SH-SY5Y (cell line): ENCODE data around the gene LAMA3.

Experiments
- GATA2 ChIP-seq: IDR thresholded peaks from 2 replicates; pipeline ENCODE4 v1.6.1; 2011; ENCODE audit warnings: mild to moderate bottlenecking, low read depth, low read length
- GATA3 ChIP-seq: IDR thresholded peaks from 2 replicates; pipeline ENCODE4 v1.6.1; 2011; ENCODE audit warnings: low read depth, mild to moderate bottlenecking, low read length, moderate library complexity

GRCh38 chr18:23838801-23839366, 149.6 kb downstream of the LAMA3 start:
- TF ChIP-seq GATA3 (no peak), GATA2 (no peak)
